ENCODE data around the gene DUSP1. TPM values are rescaled to one million over a fixed set of nuclear protein-coding genes. Genes with fewer than 3 reads are reported as not detected.

DUSP1 gene
- total and polyA plus RNA-seq, 9 of the 15 experiments (the other 6 are each of a cell fraction or from before 2014, with no cell fraction given), result 2.1 to 14.2 (median 8.5) TPM

DNA sequence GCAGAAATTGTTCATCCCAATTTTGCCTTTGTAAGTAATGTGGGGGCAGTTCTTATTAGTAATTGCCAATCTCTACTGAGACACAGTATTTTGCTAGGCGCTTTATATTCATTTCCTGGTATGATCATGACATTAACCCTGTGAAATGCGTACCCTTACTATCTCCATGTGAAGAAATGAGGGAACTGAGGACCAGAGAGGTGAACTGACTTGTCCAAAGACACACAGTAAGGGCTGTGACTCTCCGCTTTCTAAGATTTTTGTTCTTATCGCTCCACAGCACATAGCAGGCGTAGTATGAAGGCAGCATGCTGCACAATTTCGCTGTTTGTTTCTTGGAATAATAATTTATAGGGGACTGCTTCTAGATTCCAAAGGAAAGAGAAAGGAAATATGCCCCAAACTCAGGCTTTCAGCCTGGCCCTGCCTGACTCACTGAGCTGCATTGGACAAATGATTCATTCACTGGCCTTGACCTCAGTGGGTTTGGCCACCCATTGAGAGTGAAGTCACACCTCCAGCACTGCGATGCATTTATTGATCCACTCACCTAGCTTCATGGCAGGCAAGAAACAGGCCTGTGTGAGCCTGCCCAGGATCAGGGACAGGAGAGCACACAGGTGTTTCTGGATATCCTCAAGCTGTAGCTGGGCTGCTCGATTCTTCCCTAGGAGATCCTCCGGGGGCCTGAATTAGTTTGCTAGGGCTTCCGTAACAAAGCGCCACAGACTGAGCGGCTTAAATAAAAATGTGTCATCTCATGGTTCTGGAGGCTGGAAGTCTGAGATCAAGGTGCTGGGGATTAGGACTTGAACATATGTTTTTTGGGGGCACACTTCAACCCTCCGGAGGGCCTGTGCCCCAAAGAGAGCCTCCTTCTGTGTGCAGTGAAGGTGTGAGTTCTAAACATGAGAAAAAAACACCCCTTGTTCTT lies 7.2 kb upstream of the DUSP1 start (continued):
- TF ChIP-seq, protein P1, sequence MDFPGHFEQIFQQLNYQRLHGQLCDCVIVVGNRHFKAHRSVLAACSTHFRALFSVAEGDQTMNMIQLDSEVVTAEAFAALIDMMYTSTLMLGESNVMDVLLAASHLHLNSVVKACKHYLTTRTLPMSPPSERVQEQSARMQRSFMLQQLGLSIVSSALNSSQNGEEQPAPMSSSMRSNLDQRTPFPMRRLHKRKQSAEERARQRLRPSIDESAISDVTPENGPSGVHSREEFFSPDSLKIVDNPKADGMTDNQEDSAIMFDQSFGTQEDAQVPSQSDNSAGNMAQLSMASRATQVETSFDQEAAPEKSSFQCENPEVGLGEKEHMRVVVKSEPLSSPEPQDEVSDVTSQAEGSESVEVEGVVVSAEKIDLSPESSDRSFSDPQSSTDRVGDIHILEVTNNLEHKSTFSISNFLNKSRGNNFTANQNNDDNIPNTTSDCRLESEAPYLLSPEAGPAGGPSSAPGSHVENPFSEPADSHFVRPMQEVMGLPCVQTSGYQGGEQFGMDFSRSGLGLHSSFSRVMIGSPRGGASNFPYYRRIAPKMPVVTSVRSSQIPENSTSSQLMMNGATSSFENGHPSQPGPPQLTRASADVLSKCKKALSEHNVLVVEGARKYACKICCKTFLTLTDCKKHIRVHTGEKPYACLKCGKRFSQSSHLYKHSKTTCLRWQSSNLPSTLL (IDR thresholded peaks at IDR 0.05), result no peak
- TF ChIP-seq NFE2 (IDR thresholded peaks at IDR 0.05; ENCODE audit: low read depth), result 0 out of 2 replicates have a peak, but pooled peaks have one; percentile 23
- peak; percentile 33; the same call in 1 of the 2 replicates for TF ChIP-seq JUND (IDR thresholded peaks at IDR 0.05; ENCODE audit: borderline replicate concordance, low read depth, low read length)
- no peak; the same call in 2 of the 3 replicates for TF ChIP-seq JUND (tag; IDR thresholded peaks at IDR 0.05; ENCODE audit: borderline replicate concordance, low read depth, low read length)
- TF ChIP-seq BCOR (IDR thresholded peaks at IDR 0.05), result peak; percentile 96
- no peak for TF ChIP-seq FOXA1 (IDR thresholded peaks at IDR 0.05; ENCODE audit: borderline replicate concordance)
- TF ChIP-seq GATAD2A (IDR thresholded peaks at IDR 0.05), result 0 out of 2 replicates have a peak, but pooled peaks have one; percentile 68
- no peak for TF ChIP-seq EZH2 (IDR thresholded peaks at IDR 0.05; ENCODE audit: borderline replicate concordance, low read depth, low read length)
- TF ChIP-seq ZNF212 (CRISPR knock-in tag; IDR thresholded peaks at IDR 0.05), result no peak
- no peak for TF ChIP-seq STAT5B (CRISPR knock-in tag; IDR thresholded peaks at IDR 0.05)
- TF ChIP-seq ZNF239 (CRISPR knock-in tag; IDR thresholded peaks at IDR 0.05), result no peak
- TF ChIP-seq CREM (IDR thresholded peaks at IDR 0.05; ENCODE audit: low read depth), result 0 out of 2 replicates have a peak, but pooled peaks have one; percentile 2
- peak; percentile 28 for TF ChIP-seq MEIS2 (IDR thresholded peaks at IDR 0.05; ENCODE audit: partially characterized antibody)
- TF ChIP-seq, protein P2, sequence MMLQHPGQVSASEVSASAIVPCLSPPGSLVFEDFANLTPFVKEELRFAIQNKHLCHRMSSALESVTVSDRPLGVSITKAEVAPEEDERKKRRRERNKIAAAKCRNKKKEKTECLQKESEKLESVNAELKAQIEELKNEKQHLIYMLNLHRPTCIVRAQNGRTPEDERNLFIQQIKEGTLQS (IDR thresholded peaks at IDR 0.05), result peak; percentile 84
- TF ChIP-seq, protein P2 (CRISPR knock-in tag; conservative IDR thresholded peaks at IDR 0.05), result no peak
- TF ChIP-seq MEF2A (IDR thresholded peaks at IDR 0.05; ENCODE audit: control insufficient read depth, low read depth, low read length), result peak; percentile 72
- TF ChIP-seq HNRNPK (IDR thresholded peaks at IDR 0.05; ENCODE audit: low read depth, low read length, poor library complexity, severe bottlenecking), result no peak
- peak; percentile 61 for TF ChIP-seq FOSL1 (tag; conservative IDR thresholded peaks at IDR 0.05)
- TF ChIP-seq CHD4 (IDR thresholded peaks at IDR 0.05; ENCODE audit: insufficient read depth, insufficient replicate concordance, low read depth, low read length, poor library complexity, severe bottlenecking), result peak; percentile 26
- TF ChIP-seq, protein P3, sequence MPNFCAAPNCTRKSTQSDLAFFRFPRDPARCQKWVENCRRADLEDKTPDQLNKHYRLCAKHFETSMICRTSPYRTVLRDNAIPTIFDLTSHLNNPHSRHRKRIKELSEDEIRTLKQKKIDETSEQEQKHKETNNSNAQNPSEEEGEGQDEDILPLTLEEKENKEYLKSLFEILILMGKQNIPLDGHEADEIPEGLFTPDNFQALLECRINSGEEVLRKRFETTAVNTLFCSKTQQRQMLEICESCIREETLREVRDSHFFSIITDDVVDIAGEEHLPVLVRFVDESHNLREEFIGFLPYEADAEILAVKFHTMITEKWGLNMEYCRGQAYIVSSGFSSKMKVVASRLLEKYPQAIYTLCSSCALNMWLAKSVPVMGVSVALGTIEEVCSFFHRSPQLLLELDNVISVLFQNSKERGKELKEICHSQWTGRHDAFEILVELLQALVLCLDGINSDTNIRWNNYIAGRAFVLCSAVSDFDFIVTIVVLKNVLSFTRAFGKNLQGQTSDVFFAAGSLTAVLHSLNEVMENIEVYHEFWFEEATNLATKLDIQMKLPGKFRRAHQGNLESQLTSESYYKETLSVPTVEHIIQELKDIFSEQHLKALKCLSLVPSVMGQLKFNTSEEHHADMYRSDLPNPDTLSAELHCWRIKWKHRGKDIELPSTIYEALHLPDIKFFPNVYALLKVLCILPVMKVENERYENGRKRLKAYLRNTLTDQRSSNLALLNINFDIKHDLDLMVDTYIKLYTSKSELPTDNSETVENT (CRISPR knock-in tag; IDR thresholded peaks at IDR 0.05), result no peak
- TF ChIP-seq MTA3 (IDR thresholded peaks at IDR 0.05; ENCODE audit: borderline replicate concordance), result 0 out of 2 replicates have a peak, but pooled peaks have one; percentile 38
- peak; percentile 75 for TF ChIP-seq ZNF24 (IDR thresholded peaks at IDR 0.05)
- peak; percentile 71 to 90 for TF ChIP-seq KDM1A (IDR thresholded peaks at IDR 0.05)
